ENCODE data around the gene TOPBP1.
"Not testable (repeated sequence)": the region's sequence is repeated elsewhere in the genome, so short reads cannot be mapped to it uniquely, and the experiment has no call there.

Gene TOPBP1

GRCh38 chr3:133563816-133564215, 97.9 kb downstream of the TOPBP1 start:
- Histone ChIP-seq H3K27ac (ENCODE audit: low read depth, low read length) (no peak overlapping the region), H2BK15ac (replicated peaks; ENCODE audit: low read depth) (no peak overlapping the region), H3K56ac (ENCODE audit: low read length) (no peak overlapping the region), H3K23ac (ENCODE audit: low read length) (no peak overlapping the region), H3K79me2 (ENCODE audit: control insufficient read depth, insufficient read depth, low read length) (no peaks in the 10 kb centered on the region), H4K8ac (ENCODE audit: low read depth, low read length) (no peak overlapping the region), H3K4me3 (ENCODE audit: low read length) (no peak overlapping the region), H3K9ac (ENCODE audit: low read length) (no peak overlapping the region), H3K79me1 (ENCODE audit: low read length) (no peaks in the 10 kb centered on the region), H3K4me2 (ENCODE audit: low read length) (no peak overlapping the region), H2BK120ac (ENCODE audit: low read depth, low read length) (no peak overlapping the region), H4K5ac (ENCODE audit: low read length) (no peak overlapping the region), H2BK5ac (ENCODE audit: low read length) (no peak overlapping the region), H3K27me3 (ENCODE audit: insufficient read depth, low read length, poor library complexity) (no peaks in the 10 kb centered on the region), H3K36me3 (ENCODE audit: control insufficient read depth, insufficient read depth, low read length) (no peaks in the 10 kb centered on the region), H3K4ac (ENCODE audit: low read depth, low read length) (no peak overlapping the region), H2AK5ac (ENCODE audit: low read length) (no peak overlapping the region), H3K18ac (ENCODE audit: low read length) (no peak overlapping the region), H3K4me1 (ENCODE audit: control insufficient read depth, low read depth, low read length) (no peaks in the 10 kb centered on the region)
- DNase-seq: no peak
- no CpG with 5 or more reads among the region's 1 CpG for WGBS (ENCODE audit: extremely low coverage, insufficient coverage, low lambda C conversion rate)

GRCh38 chr3:133563186-133563591, 98.6 kb downstream of the TOPBP1 start:
- H3K9ac ChIP-seq (ENCODE audit: low read length): no peak overlapping the region
- H3K79me2 ChIP-seq (ENCODE audit: control insufficient read depth, insufficient read depth, low read length): no peaks in the 10 kb centered on the region
- H3K79me1 ChIP-seq (ENCODE audit: low read length): no peaks in the 10 kb centered on the region
- WGBS (ENCODE audit: extremely low coverage, insufficient coverage, low lambda C conversion rate): no CpG with 5 or more reads among the region's 5 CpGs
- no peak overlapping the region for H3K18ac ChIP-seq (ENCODE audit: low read length)
- H2BK120ac ChIP-seq (ENCODE audit: low read depth, low read length): no peak overlapping the region
- H2BK15ac ChIP-seq (replicated peaks; ENCODE audit: low read depth): no peak overlapping the region
- H3K23ac ChIP-seq (ENCODE audit: low read length): no peak overlapping the region
- H3K27me3 ChIP-seq (ENCODE audit: insufficient read depth, low read length, poor library complexity): no peaks in the 10 kb centered on the region
- no peak overlapping the region for H3K56ac ChIP-seq (ENCODE audit: low read length)
- H3K4me2 ChIP-seq (ENCODE audit: low read length): no peak overlapping the region
- no peak overlapping the region for H4K5ac ChIP-seq (ENCODE audit: low read length)
- H2BK5ac ChIP-seq (ENCODE audit: low read length): no peak overlapping the region
- H3K27ac ChIP-seq (ENCODE audit: low read depth, low read length): no peak overlapping the region
- H3K4ac ChIP-seq (ENCODE audit: low read depth, low read length): no peak overlapping the region
- no peaks in the 10 kb centered on the region for H3K4me1 ChIP-seq (ENCODE audit: control insufficient read depth, low read depth, low read length)
- H3K36me3 ChIP-seq (ENCODE audit: control insufficient read depth, insufficient read depth, low read length): no peaks in the 10 kb centered on the region
- DNase-seq: no peak
- H2AK5ac ChIP-seq (ENCODE audit: low read length): no peak overlapping the region
- no peak overlapping the region for H4K8ac ChIP-seq (ENCODE audit: low read depth, low read length)
- H3K4me3 ChIP-seq (ENCODE audit: low read length): no peak overlapping the region

GRCh38 chr3:133562376-133562775, 99.4 kb downstream of the TOPBP1 start:
- Histone ChIP-seq H3K27me3 (ENCODE audit: insufficient read depth, low read length, poor library complexity) (no peaks in the 10 kb centered on the region), H3K4me3 (ENCODE audit: low read length) (no peak overlapping the region), H3K9ac (ENCODE audit: low read length) (no peak overlapping the region), H2AK5ac (ENCODE audit: low read length) (no peak overlapping the region), H3K23ac (ENCODE audit: low read length) (no peak overlapping the region), H3K79me1 (ENCODE audit: low read length) (no peaks in the 10 kb centered on the region), H3K4me2 (ENCODE audit: low read length) (no peak overlapping the region), H4K5ac (ENCODE audit: low read length) (no peak overlapping the region), H3K56ac (ENCODE audit: low read length) (no peak overlapping the region), H2BK120ac (ENCODE audit: low read depth, low read length) (no peak overlapping the region), H3K4me1 (ENCODE audit: control insufficient read depth, low read depth, low read length) (no peaks in the 10 kb centered on the region), H2BK5ac (ENCODE audit: low read length) (no peak overlapping the region), H3K4ac (ENCODE audit: low read depth, low read length) (no peak overlapping the region), H4K8ac (ENCODE audit: low read depth, low read length) (no peak overlapping the region), H3K27ac (ENCODE audit: low read depth, low read length) (no peak overlapping the region), H3K79me2 (ENCODE audit: control insufficient read depth, insufficient read depth, low read length) (no peaks in the 10 kb centered on the region), H2BK15ac (replicated peaks; ENCODE audit: low read depth) (no peak overlapping the region), H3K18ac (ENCODE audit: low read length) (no peak overlapping the region), H3K36me3 (ENCODE audit: control insufficient read depth, insufficient read depth, low read length) (no peaks in the 10 kb centered on the region)
- no CpG with 5 or more reads among the region's 1 CpG for WGBS (ENCODE audit: extremely low coverage, insufficient coverage, low lambda C conversion rate)
- no peak for DNase-seq

GRCh38 chr3:133561679-133562078, 100.1 kb downstream of the TOPBP1 start:
- WGBS (ENCODE audit: extremely low coverage, insufficient coverage, low lambda C conversion rate): no CpG with 5 or more reads among the region's 2 CpGs
- no peak overlapping the region for H3K27ac ChIP-seq (ENCODE audit: low read depth, low read length)
- H3K4me2 ChIP-seq (ENCODE audit: low read length): no peak overlapping the region

GRCh38 chr3:133551589-133551988, 110.2 kb downstream of the TOPBP1 start:
- not testable (repeated sequence) for DNase-seq; H3K4me2 ChIP-seq (ENCODE audit: low read length); H2BK15ac ChIP-seq (replicated peaks; ENCODE audit: low read depth); H3K79me1 ChIP-seq (ENCODE audit: low read length); H3K23ac ChIP-seq (ENCODE audit: low read length); H2AK5ac ChIP-seq (ENCODE audit: low read length); H3K56ac ChIP-seq (ENCODE audit: low read length); H4K8ac ChIP-seq (ENCODE audit: low read depth, low read length); H3K4me1 ChIP-seq (ENCODE audit: control insufficient read depth, low read depth, low read length); H2BK5ac ChIP-seq (ENCODE audit: low read length); H3K79me2 ChIP-seq (ENCODE audit: control insufficient read depth, insufficient read depth, low read length); H3K27me3 ChIP-seq (ENCODE audit: insufficient read depth, low read length, poor library complexity); H3K4me3 ChIP-seq (ENCODE audit: low read length); H3K4ac ChIP-seq (ENCODE audit: low read depth, low read length); H3K36me3 ChIP-seq (ENCODE audit: control insufficient read depth, insufficient read depth, low read length); H2BK120ac ChIP-seq (ENCODE audit: low read depth, low read length); H3K27ac ChIP-seq (ENCODE audit: low read depth, low read length); H3K18ac ChIP-seq (ENCODE audit: low read length); H4K5ac ChIP-seq (ENCODE audit: low read length); H3K9ac ChIP-seq (ENCODE audit: low read length)
- WGBS (ENCODE audit: extremely low coverage, insufficient coverage, low lambda C conversion rate): no CpG with 5 or more reads among the region's 14 CpGs

More at GRCh38 chr3:133561679-133562078, 100.1 kb downstream of the TOPBP1 start:
- Histone ChIP-seq H4K5ac (ENCODE audit: low read length) (no peak overlapping the region), H3K18ac (ENCODE audit: low read length) (no peak overlapping the region), H3K79me1 (ENCODE audit: low read length) (no peaks in the 10 kb centered on the region), H3K9ac (ENCODE audit: low read length) (no peak overlapping the region), H3K36me3 (ENCODE audit: control insufficient read depth, insufficient read depth, low read length) (no peaks in the 10 kb centered on the region), H2BK15ac (replicated peaks; ENCODE audit: low read depth) (no peak overlapping the region), H2BK120ac (ENCODE audit: low read depth, low read length) (no peak overlapping the region), H4K8ac (ENCODE audit: low read depth, low read length) (no peak overlapping the region), H3K79me2 (ENCODE audit: control insufficient read depth, insufficient read depth, low read length) (no peaks in the 10 kb centered on the region), H3K4ac (ENCODE audit: low read depth, low read length) (no peak overlapping the region), H2BK5ac (ENCODE audit: low read length) (no peak overlapping the region), H3K23ac (ENCODE audit: low read length) (no peak overlapping the region), H3K56ac (ENCODE audit: low read length) (no peak overlapping the region), H2AK5ac (ENCODE audit: low read length) (no peak overlapping the region), H3K27me3 (ENCODE audit: insufficient read depth, low read length, poor library complexity) (no peaks in the 10 kb centered on the region), H3K4me3 (ENCODE audit: low read length) (no peak overlapping the region), H3K4me1 (ENCODE audit: control insufficient read depth, low read depth, low read length) (no peaks in the 10 kb centered on the region)
- DNase-seq: no peak

Data from mesendoderm (in vitro differentiated cells).